Natural killer cell treated with Interleukin-12 subunit alpha and Interleukin-12 subunit beta and Interleukin-15 and Interleukin-18, amount 100 ng/mL, for 72 hours (primary cell): ENCODE data around the gene TIGAR. TPM values are rescaled to one million over a fixed set of nuclear protein-coding genes. Genes with fewer than 3 reads are reported as not detected.
A peak's percentile ranks its signal among the peaks of the same experiment; 100 is the strongest.

Experiments used
- ATAC-seq, 2 donors: fragments of 150-1000 bp; cut with Tn5 transposase in 1 of 2; sonication (Bioruptor Pico), chemical (Tn5 transposase) in 1 of 2; 2 replicates each; pipeline ENCODE4 v1.10.0; 2021
- DNase-seq: peaks from one replicate; pipeline ENCODE4 v3.0.0; 2022; ENCODE audit warnings: low spot score
- H3K27ac Mint-ChIP-seq, 2 donors: 1 replicate in 1 of 2; 2 replicates in 1 of 2; pipeline ENCODE4 v1.8.0; 2022; ENCODE audit warnings: mixed read lengths in 2 of 2, mild to moderate bottlenecking in 1 of 2, moderate library complexity in 1 of 2
- H3K27me3 Mint-ChIP-seq, 2 donors: 1 replicate in 1 of 2; 2 replicates in 1 of 2; pipeline ENCODE4 v1.8.0; 2022; ENCODE audit warnings: mixed read lengths in 2 of 2
- H3K36me3 Mint-ChIP-seq: one replicate; pipeline ENCODE4 v1.8.0; 2022; ENCODE audit warnings: mixed read lengths
- H3K4me1 Mint-ChIP-seq, 2 donors: 1 replicate in 1 of 2; 2 replicates in 1 of 2; pipeline ENCODE4 v1.8.0; 2022; ENCODE audit warnings: low read depth in 2 of 2, mixed read lengths in 2 of 2, mild to moderate bottlenecking in 1 of 2
- H3K4me3 Mint-ChIP-seq: one replicate; pipeline ENCODE4 v1.8.0; 2022; ENCODE audit warnings: mixed read lengths
- H3K9me3 Mint-ChIP-seq: 2 replicates; pipeline ENCODE4 v1.8.0; 2022; ENCODE audit warnings: mixed read lengths
- total RNA-seq, 2 donors: library from RNA; stranded (reverse); gene quantifications; one replicate each; pipeline ENCODE4 v1.2.3, GENCODE V29; 2022

TIGAR gene, protein sequence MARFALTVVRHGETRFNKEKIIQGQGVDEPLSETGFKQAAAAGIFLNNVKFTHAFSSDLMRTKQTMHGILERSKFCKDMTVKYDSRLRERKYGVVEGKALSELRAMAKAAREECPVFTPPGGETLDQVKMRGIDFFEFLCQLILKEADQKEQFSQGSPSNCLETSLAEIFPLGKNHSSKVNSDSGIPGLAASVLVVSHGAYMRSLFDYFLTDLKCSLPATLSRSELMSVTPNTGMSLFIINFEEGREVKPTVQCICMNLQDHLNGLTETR
- 10 to 100 TPM in 1 of 2 donors, 1 to 10 TPM in 1; 7.4 to 10.2 TPM for total RNA-seq

DNA sequence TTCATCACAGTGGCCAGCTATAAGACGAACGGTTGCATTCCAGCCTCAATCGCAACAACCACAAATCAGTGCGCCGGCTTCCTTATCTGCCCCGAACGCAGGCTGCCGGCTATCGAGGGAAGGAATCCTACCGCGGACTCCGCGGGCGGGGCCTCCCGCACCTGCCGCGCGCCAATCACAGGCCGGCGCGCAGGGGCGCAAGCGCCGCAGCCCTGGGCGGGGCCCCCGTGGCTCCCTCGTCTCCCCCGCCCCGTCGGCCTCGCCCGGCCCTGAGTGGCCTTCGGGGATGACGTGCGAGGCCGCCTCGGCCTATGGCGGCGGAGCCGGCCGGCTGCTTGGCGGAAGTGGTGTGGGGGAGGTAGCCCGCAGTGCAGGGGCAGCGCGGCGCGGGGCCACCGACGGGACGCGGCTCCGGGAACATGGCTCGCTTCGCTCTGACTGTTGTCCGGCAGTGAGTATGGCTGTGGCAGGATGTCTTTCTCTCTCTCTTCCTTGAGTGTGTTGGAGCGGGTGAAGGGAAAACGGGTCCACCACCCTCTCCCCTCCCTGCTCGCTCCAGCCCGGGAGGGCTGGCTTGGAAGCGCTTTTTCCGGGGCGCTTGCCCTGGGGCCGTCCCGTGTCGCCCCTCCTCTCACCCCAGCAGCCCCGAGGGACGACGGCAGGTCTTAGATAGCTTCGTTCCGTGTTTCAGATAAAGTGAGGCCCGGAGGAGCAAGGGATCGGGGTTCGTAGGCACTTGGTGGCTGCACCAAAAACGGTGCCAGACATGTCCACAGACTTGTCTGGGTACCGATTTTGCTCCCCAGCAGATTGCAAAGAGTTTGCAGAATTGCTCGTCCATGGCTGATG lies at the start of gene TIGAR:
TIGAR (plus strand) TSS at position 361 of the 849 bp plus-strand sequence; CDS start at position 420, 59 bp downstream.
- no peaks in the 10 kb centered on the region for H3K27me3 Mint-ChIP-seq
- ATAC-seq (peak; percentile 100), DNase-seq (peak; percentile 96)
- peak within 1 kb of the TSS; percentile 90 to 96 for H3K27ac Mint-ChIP-seq
- no peaks in the 10 kb centered on the region for H3K36me3 Mint-ChIP-seq
- H3K9me3 Mint-ChIP-seq: no peaks in the 10 kb centered on the region
- peak within 1 kb of the TSS; percentile 94 for H3K4me3 Mint-ChIP-seq
- H3K4me1 Mint-ChIP-seq: peaks cover 30 to 40% of the 10 kb centered on the region in 2 donors

DNA sequence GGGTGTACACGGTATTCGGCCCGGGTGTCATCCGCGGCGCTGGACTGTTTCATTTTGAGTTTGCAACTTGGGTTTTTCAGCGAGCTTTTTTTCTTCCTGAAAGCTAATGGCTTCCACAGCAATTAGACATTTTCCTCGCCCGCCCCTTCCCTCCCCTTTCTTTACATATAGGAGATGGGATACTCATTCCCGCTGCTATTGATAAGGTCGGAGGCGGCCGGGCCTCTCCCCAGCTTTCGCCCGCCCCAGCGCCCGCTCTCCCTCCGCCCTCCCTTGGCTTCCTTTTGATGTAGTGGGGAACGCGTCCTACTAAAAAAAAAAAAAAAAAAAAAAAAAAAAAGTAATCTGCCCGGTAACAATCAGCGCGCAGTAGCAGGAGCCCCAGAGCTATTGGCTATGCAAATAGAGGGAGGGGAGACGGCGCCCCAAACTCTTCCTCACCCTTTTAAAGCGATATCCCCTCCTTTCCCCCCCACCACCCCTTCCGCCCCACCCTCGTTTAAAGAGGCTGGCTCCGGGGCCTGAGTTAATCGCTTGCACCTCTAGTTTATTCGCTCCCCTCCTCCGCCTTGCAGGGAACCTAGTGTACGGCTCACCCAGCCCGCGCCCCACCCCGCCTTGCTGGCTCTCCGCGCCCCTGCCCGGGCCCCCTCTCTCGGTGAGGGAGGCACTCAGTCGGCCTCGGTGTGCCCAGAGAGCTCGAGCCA lies 49.1 kb upstream of the TIGAR start:
- Mint-ChIP-seq H3K27ac (peak overlapping the region; percentile 93 to 94), H3K4me1 (peaks cover 39 to 40% of the 10 kb centered on the region in 2 donors), H3K36me3 (peaks cover 22% of the 10 kb centered on the region), H3K4me3 (peak overlapping the region; percentile 99), H3K9me3 (no peaks in the 10 kb centered on the region), H3K27me3 (no peaks in the 10 kb centered on the region)
- DNase-seq: peak; percentile 88
- peak; percentile 55 to 71 for ATAC-seq

DNA sequence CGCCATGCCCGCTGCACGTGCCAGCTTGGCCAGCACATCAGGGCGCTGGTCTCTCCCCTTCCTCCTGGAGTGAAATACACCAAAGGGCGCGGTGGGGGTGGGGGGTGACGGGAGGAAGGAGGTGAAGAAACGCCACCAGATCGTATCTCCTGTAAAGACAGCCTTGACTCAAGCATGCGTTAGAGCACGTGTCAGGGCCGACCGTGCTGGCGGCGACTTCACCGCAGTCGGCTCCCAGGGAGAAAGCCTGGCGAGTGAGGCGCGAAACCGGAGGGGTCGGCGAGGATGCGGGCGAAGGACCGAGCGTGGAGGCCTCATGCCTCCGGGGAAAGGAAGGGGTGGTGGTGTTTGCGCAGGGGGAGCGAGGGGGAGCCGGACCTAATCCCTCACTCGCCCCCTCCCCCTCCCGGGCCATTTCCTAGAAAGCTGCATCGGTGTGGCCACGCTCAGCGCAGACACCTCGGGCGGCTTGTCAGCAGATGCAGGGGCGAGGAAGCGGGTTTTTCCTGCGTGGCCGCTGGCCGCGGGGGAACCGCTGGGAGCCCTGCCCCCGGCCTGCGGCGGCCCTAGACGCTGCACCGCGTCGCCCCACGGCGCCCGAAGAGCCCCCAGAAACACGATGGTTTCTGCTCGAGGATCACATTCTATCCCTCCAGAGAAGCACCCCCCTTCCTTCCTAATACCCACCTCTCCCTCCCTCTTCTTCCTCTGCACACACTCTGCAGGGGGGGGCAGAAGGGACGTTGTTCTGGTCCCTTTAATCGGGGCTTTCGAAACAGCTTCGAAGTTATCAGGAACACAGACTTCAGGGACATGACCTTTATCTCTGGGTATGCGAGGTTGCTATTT lies 48.4 kb upstream of the TIGAR start:
- Mint-ChIP-seq H3K27me3 (no peaks in the 10 kb centered on the region), H3K27ac (peak overlapping the region; percentile 93 to 94), H3K36me3 (peaks cover 28% of the 10 kb centered on the region), H3K4me3 (peak overlapping the region; percentile 99), H3K9me3 (no peaks in the 10 kb centered on the region), H3K4me1 (peaks cover 43 to 48% of the 10 kb centered on the region in 2 donors)
- DNase-seq (peak; percentile 96), ATAC-seq (peak; percentile 45 to 60)

DNA sequence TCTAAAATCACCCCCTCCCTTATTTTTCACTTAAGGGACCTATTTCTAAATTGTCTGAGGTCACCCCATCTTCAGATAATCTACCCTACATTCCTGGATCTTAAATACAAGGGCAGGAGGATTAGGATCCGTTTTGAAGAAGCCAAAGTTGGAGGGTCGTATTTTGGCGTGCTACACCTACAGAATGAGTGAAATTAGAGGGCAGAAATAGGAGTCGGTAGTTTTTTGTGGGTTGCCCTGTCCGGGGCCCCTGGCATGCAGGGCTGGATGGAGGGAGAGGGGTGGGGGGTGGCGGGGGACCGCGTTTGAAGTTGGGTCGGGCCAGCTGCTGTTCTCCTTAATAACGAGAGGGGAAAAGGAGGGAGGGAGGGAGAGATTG lies 47.8 kb upstream of the TIGAR start:
- ATAC-seq (no peak), DNase-seq (peak; percentile 12)
- Mint-ChIP-seq H3K4me1 (peaks cover 45 to 48% of the 10 kb centered on the region in 2 donors), H3K27ac (peak overlapping the region; percentile 93 to 94), H3K9me3 (no peaks in the 10 kb centered on the region), H3K27me3 (no peaks in the 10 kb centered on the region), H3K4me3 (peak overlapping the region; percentile 99), H3K36me3 (peaks cover 35% of the 10 kb centered on the region)

DNA sequence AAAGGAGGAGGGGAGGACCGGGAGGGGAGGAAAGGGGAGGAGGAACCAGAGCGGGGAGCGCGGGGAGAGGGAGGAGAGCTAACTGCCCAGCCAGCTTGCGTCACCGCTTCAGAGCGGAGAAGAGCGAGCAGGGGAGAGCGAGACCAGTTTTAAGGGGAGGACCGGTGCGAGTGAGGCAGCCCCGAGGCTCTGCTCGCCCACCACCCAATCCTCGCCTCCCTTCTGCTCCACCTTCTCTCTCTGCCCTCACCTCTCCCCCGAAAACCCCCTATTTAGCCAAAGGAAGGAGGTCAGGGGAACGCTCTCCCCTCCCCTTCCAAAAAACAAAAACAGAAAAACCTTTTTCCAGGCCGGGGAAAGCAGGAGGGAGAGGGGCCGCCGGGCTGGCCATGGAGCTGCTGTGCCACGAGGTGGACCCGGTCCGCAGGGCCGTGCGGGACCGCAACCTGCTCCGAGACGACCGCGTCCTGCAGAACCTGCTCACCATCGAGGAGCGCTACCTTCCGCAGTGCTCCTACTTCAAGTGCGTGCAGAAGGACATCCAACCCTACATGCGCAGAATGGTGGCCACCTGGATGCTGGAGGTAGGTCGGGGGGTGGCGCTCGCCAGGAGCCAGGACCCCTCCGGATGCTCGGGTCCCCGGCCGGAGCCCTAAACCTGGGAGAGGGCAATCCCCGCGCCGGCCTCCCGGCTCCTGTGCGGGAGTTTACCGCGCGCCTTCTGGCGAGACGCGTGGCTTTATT lies 47.2 kb upstream of the TIGAR start, which contains the start of gene CCND2:
CCND2 (plus strand) TSS at position 111 of the 744 bp plus-strand sequence; CDS start at position 390, 279 bp downstream.
- H3K36me3 Mint-ChIP-seq: peaks cover 39% of the 10 kb centered on the region
- peak within 1 kb of the TSS; percentile 99 for H3K4me3 Mint-ChIP-seq
- peak within 1 kb of the TSS; percentile 93 to 94 for H3K27ac Mint-ChIP-seq
- H3K27me3 Mint-ChIP-seq: no peaks in the 10 kb centered on the region
- ATAC-seq (peak; percentile 39 to 49), DNase-seq (peak; percentile 90)
- H3K4me1 Mint-ChIP-seq: peaks cover 43 to 47% of the 10 kb centered on the region in 2 donors
- no peaks in the 10 kb centered on the region for H3K9me3 Mint-ChIP-seq

DNA sequence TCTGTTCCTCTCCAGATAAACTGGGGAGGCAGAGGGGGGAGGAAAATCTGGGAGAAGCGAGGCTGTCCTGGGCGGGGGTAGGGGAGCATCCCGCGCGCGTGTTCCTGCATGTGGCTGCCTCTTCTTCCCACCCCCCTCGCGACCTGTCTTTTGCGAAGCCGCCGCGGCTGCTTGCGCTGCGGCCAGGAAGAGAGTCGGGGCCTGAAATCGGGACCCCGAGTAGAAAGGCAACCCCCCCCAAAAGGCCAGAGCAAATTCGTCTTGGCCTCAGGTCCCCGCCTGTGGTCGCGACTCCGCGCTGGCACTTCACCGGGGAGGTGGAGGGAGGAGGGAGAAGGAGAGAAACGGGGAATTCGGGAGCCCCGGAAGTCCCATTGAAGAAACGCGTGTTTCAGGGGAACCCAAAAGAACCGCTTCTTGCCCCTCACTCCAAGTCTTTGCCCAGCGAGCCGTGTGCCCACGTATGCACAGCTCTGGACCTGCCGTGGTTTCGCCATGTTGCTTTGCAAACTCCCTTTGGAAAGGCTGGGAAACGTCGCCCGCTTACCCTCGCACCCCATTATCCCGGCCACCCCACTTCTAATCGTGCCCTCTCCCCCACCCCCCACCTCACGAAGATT lies 46.5 kb upstream of the TIGAR start:
- Mint-ChIP-seq H3K27ac (peak overlapping the region; percentile 93 to 94), H3K4me1 (peaks cover 46 to 52% of the 10 kb centered on the region in 2 donors), H3K27me3 (no peaks in the 10 kb centered on the region), H3K9me3 (no peaks in the 10 kb centered on the region), H3K4me3 (peak overlapping the region; percentile 99), H3K36me3 (peaks cover 46% of the 10 kb centered on the region)
- DNase-seq: no peak
- ATAC-seq: no peak

DNA sequence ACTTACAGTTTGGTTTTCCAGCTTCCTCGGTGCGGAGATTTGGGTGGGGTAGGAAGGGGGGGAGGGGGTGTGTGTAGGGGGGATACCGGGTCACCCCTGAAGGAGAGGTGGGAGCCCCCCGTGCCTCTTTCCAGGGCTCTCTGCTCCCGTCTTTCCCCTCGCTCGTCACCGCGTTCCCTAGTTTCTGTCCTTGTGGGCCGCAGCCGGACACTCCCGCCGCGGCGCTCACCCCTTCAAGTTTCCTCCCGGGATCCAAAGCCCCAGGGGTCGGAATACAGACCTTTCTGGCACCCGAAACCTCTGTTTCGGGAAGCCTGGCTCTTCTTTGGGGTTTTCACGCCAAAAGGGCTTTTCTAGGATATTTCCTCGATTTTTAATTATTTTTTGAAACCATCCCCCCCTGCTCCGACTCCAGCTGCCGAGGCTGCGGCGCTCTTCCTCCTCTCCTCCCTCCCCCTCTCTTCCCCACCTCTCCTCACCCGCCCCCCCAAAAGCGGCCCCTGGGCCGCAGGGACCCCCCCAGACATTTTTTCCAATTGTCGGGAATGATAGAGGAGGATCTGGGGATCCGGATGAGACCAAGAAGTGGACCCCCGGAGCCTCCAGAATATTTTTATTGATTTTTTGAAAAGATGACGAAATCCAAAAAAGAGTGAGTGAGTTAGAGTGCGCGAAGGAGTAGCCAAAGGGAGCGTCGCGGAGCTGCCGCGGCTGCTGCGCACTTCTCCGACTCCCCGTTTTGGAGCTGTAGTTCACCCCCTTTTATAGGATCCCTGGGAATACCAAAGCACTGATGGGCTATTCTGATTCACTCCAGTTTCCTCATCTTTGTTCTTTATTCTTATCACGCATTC lies 45.8 kb upstream of the TIGAR start:
- H3K4me1 Mint-ChIP-seq: peaks cover 44 to 54% of the 10 kb centered on the region in 2 donors
- no peaks in the 10 kb centered on the region for H3K27me3 Mint-ChIP-seq
- ATAC-seq: no peak
- no peak for DNase-seq
- peak overlapping the region; percentile 93 to 94 for H3K27ac Mint-ChIP-seq
- peaks cover 52% of the 10 kb centered on the region for H3K36me3 Mint-ChIP-seq
- peak overlapping the region; percentile 99 for H3K4me3 Mint-ChIP-seq
- no peaks in the 10 kb centered on the region for H3K9me3 Mint-ChIP-seq

DNA sequence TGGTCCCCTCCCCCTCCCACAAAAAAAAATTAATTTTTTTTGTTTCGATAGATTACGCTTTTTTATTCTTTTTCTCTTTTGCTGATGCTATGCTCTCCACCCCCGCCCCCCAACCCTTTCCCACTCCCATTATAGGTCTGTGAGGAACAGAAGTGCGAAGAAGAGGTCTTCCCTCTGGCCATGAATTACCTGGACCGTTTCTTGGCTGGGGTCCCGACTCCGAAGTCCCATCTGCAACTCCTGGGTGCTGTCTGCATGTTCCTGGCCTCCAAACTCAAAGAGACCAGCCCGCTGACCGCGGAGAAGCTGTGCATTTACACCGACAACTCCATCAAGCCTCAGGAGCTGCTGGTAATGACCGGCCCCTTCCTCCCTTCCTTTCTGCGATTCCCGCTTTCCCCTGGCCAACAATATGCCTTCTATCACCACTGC lies 45.1 kb upstream of the TIGAR start:
- peak overlapping the region; percentile 99 for H3K4me3 Mint-ChIP-seq
- no peaks in the 10 kb centered on the region for H3K27me3 Mint-ChIP-seq
- peak overlapping the region; percentile 93 to 94 for H3K27ac Mint-ChIP-seq
- peaks cover 47 to 60% of the 10 kb centered on the region in 2 donors for H3K4me1 Mint-ChIP-seq
- H3K36me3 Mint-ChIP-seq: peaks cover 56% of the 10 kb centered on the region
- H3K9me3 Mint-ChIP-seq: no peaks in the 10 kb centered on the region
- DNase-seq: no peak
- ATAC-seq: no peak

DNA sequence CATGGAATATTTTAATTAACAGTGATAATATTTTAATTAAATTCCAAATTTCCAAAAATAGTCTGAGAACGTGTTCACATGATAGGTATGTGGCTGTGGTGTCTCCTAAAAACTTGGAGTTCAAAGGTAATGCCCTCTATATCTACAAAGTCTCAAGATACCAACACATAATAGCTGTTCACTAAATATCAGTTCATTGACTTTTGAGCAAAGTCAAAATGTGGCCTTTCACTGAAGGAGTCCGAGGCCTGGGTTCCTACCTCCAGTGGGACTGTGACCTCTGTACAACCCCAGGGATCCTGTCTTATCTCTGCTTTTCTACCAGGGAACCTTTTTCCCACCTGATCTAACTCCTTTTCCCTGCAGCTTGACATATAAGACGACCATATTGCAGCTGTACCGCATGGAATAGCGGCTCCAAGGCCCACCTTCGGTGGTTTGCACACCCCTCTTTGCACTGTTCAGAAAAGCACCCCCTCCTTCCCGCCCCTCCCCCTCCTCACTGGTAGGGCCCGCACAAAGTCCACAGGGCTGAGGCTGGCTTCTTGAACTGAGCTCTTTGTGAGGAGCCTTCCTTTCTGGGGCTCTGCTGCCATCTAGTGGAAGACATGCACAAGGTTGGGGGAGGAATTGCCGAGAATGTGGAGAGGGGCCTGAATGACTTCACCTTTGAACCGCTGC lies 44.3 kb upstream of the TIGAR start:
- ATAC-seq (peak; percentile 16 to 48), DNase-seq (peak; percentile 85)
- Mint-ChIP-seq H3K27ac (peak overlapping the region; percentile 93 to 94), H3K9me3 (no peaks in the 10 kb centered on the region), H3K4me1 (peaks cover 52 to 64% of the 10 kb centered on the region in 2 donors), H3K27me3 (no peaks in the 10 kb centered on the region), H3K36me3 (peaks cover 56% of the 10 kb centered on the region), H3K4me3 (peak overlapping the region; percentile 99)

DNA sequence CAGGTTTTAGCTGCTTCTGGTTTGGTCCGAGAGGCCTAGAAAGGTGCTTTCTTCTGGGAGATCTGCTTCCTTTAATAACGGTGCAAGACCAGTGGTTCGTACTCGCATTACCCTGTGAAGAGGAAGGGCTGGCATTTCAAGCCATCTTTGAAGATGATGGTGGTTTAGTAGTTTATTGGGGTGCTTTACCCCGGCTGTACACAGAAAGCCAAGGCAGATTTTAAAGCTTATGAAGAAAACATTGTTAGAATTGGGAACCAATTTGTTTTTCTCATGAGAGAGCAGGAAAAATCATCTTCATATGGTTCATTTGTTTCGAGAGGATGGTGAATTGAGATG lies 43.8 kb upstream of the TIGAR start:
- H3K4me3 Mint-ChIP-seq: peak overlapping the region; percentile 99
- H3K4me1 Mint-ChIP-seq: peaks cover 57 to 66% of the 10 kb centered on the region in 2 donors
- ATAC-seq (no peak), DNase-seq (no peak)
- H3K36me3 Mint-ChIP-seq: peaks cover 56% of the 10 kb centered on the region
- H3K27ac Mint-ChIP-seq: peak overlapping the region; percentile 93 to 94
- H3K27me3 Mint-ChIP-seq: no peaks in the 10 kb centered on the region
- no peaks in the 10 kb centered on the region for H3K9me3 Mint-ChIP-seq

DNA sequence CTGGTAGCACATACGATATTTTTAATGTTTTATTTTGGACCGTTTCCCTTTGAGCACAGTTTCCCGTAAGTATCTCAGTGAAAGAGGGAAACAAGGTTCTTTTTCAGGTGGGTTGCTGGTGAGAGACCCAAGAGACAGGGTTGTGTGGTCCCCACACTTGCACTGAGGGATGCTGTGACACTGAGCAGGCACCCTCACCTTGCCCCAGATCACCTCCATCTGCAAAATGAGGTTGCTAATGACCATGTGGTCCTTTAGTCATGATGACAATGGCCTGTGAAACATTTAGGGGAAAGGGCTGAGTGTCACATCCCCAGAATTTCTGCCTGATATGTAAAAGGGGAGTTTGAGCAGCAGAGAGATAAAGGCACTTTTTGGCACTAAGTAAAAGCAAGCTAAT lies 43.2 kb upstream of the TIGAR start:
- peaks cover 61 to 67% of the 10 kb centered on the region in 2 donors for H3K4me1 Mint-ChIP-seq
- H3K27ac Mint-ChIP-seq: peak overlapping the region; percentile 93 to 94
- ATAC-seq (no peak), DNase-seq (no peak)
- H3K27me3 Mint-ChIP-seq: no peaks in the 10 kb centered on the region
- peaks cover 56% of the 10 kb centered on the region for H3K36me3 Mint-ChIP-seq
- H3K9me3 Mint-ChIP-seq: no peaks in the 10 kb centered on the region
- H3K4me3 Mint-ChIP-seq: peak overlapping the region; percentile 99
